Measurements from ENCODE around the gene MED15.
"Not testable (repeated sequence)": the region's sequence is repeated elsewhere in the genome, so short reads cannot be mapped to it uniquely, and the experiment has no call there.

MED15 gene, protein sequence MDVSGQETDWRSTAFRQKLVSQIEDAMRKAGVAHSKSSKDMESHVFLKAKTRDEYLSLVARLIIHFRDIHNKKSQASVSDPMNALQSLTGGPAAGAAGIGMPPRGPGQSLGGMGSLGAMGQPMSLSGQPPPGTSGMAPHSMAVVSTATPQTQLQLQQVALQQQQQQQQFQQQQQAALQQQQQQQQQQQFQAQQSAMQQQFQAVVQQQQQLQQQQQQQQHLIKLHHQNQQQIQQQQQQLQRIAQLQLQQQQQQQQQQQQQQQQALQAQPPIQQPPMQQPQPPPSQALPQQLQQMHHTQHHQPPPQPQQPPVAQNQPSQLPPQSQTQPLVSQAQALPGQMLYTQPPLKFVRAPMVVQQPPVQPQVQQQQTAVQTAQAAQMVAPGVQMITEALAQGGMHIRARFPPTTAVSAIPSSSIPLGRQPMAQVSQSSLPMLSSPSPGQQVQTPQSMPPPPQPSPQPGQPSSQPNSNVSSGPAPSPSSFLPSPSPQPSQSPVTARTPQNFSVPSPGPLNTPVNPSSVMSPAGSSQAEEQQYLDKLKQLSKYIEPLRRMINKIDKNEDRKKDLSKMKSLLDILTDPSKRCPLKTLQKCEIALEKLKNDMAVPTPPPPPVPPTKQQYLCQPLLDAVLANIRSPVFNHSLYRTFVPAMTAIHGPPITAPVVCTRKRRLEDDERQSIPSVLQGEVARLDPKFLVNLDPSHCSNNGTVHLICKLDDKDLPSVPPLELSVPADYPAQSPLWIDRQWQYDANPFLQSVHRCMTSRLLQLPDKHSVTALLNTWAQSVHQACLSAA

DNA sequence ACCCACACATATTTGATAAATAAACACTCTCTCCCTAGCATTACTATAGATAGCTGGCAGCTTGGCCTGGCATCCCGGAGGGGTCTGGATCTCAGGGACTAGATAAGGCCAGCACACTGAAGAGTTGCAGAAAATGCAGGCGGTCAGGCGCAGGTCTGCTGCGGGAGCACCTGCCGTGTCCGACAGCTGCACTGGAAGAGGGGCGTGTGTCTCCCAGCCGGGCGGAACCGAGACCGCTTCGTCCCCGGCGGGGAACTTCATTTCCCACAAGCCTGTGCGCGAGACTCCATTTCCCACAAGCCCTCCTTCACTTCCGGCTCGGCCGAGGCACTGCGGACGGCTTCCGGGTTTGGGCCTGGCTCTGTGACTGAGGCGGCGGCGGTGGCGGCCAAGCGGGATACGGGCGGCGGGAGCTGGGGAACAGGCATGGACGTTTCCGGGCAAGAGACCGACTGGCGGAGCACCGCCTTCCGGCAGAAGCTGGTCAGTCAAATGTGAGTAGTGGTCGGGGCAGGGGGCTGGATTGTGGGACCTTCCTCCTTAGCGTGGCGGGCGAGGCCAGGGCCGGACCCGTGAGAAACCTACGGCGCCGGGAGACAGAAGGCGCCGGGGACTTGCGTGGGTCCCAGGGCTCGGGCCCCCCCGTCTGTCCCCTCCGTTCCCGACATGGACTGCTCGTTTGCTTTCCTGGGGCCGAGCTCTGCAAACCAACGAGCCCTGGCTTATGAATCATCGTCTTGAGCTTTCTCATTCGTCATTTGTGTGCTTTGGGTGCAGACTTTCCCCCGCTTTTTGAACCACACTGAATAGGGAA, at the start of gene MED15:
Gene MED15, plus strand, starts transcription at position 358 of the 814 bp plus-strand sequence. Its CDS starts 69 bp downstream, at position 427.
- in situ Hi-C loops (cut with MboI; ENCODE audit: low sequenced_read_pairs): no loop called here

DNA sequence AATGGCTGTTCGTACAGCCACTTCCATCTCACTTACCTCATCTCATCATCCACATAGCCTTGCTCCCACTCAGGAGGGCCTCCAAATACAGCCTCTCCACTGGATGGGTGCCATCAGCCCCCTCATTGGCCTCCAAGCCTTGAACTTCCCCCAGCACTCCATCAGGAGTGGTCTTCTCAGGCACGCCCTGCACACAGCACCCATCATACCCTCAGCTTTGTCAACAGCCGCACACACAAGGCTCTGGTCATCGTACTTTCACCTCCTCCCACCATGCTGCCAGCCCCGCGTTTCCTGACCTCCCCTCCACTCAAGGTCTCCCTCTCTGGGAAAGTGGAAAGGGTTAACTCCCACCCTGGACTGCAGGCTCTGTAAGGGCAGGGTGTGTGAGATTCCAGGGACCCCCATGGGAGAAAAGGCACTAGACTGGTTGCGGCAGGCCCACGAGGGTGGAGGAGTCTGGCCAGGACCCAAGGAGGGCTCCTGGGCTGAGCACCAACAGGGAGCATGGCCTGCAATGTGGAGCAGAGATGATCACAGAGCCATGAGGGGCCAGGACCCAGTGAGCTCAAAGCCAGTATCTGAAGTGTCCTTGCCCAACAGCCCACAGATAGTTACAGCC, 48.8 kb upstream of the MED15 start:
- in situ Hi-C loops (cut with MboI; ENCODE audit: low sequenced_read_pairs): no loop called here

DNA sequence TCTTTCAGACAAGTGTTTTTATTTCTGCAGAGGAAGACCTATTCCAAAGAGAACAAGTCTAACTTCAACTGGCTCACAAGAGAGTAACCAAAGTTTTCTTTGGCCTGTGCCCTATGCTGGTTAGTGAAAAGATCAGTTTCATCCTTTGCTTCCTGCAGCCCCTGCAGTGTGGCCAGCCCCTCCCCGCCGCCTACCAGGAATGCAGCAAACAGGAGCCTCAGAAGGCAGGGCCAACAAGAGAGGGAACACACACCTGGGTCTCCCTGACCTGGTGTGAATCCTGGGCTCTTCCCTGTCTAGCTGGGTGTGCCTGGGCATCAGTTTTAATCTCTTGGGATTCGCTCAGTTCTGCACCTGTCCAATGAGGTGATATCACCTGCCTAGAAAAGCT, 48.3 kb upstream of the MED15 start:
- in situ Hi-C loops (cut with MboI; ENCODE audit: low sequenced_read_pairs): no loop called here

DNA sequence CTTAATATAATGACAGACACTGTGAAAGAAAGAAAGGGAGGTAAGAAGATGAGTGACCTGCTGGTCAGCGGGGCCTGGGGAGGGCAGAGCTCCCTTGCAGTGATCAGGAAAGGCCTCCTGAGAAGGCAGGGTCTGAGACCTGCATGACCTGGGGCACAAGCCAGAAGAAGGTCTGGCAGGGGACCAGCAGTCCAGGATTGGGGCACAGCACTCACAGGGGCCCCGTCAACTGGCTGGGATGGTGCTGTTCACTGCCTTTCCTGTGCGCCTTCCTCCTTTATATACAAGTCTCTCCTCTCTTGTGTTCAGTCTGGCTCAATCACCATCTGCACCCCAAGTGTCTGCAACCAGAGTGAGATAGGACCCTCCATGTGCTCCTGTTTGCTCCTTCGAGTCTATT, 47.5 kb upstream of the MED15 start:
- in situ Hi-C loops (cut with MboI; ENCODE audit: low sequenced_read_pairs): no loop called here

DNA sequence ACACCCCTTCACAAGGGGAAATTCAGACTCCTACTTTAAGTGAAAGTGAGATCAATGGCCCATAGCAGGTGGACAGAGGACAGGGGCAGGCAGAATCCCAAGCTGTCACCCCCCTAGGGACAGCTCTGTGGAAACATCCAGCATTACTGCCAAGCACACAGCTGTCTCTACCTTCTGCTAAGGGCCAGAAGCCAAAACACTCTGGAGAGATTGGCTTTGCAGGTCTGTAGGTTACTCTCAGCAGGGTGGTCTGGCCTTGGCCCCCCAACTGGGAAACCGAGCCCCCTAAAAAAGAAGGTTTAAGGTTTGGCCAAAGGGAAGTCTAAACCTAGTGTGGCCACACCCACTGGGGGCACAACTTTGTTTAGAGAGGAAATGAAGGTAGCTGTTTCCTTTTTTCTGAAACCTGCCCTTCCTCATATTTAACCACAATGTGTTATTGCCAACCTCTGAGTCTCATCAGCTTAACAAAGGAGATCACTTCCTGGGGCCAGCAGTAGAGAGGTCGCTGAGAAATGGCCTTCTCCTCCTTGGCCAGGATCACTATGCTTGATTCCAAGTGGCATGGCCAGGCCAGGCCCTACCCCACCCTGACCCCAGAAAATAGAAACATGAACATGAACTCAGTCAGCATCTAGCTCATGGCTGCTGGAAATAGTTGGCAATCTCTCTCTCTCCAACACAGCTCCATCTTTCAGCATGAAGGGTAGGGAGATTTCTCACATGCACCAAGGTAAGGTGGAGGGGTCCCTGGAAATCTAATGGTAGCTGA, 43.9 kb upstream of the MED15 start:
- in situ Hi-C loops (cut with MboI; ENCODE audit: low sequenced_read_pairs): no loop called here

DNA sequence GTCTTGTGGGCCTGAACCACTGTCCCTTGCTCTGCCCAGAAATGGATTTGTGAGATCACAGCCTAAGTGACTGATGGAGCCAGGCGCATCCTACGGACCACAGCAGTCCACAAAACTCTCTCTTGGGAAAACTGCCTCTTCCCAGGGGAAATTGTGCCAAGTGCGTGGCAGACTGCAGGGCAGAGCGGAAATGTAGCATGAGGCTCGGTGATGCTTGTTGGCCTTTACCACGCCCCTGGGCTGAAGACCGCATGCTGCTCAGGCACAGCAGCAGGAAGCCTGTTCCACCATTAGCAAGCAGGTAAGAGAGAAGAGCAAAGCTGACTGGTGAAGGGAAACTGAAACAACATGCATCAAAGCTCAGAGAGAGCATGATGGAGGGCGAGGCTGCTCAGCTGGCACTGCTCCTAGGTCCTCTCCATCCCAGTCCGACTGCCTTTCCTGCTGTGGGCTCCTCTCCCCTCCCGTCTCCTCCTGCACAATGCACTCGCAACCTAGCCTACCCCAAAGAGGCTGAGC, 43.3 kb upstream of the MED15 start:
- in situ Hi-C loops (cut with MboI; ENCODE audit: low sequenced_read_pairs): no loop called here

DNA sequence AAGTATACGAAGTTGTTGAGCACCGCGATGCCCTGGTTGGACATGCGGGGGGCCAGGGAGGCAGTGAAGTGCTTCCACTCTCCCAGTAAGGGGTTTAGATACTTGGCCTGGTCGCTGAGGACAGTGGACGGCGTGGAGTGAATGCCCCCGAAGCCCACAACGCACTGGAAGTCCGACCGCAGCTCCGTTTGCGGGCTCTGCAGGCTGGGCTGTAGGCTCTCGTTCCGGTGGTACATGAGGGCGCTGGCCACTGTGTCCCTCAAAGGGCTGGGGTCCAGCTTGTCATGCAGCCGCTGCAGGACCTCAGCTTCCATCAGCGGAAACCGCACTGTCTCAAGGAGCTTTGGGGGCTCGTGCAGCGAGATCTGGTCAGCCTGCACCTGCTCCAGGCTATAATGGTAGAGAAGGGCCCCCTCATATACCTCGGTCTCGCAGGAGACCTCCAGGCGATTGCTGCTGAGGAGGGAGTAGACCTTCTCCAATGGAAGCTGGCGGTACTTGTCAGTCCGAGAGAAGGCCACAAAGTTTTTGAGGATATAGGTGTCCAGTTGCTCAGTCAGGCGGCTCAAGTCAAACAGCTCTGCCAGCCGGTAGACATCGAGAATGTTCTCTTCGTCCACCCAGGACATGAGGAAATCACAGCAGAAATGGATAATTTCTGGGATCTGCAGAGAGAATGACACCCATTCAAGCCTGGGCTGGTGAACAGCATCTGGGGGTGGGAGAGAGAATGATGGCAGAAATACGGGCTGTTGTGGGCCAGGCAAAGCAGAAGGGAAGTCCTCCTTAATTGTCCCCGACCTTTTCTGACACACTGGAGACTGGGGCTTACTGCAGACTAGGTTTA, 42.3 kb upstream of the MED15 start:
- in situ Hi-C loops (cut with MboI; ENCODE audit: low sequenced_read_pairs): no loop called here

DNA sequence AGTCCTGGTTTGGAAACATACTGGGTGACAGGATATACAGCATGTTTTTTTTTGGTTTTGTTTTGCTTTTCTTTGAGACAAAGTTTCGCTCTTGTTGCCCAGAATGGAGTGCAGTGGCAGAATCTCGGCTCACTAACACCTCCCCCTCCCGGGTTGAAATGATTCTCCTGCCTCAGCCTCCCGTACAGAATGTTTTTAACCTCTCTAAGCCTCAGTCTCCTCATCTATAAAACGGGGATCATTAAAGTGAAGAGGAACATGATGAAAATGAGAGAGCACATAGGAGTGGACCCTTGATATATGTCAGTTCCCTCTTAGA, 41.7 kb upstream of the MED15 start:
- in situ Hi-C loops (cut with MboI; ENCODE audit: low sequenced_read_pairs): no loop called here

DNA sequence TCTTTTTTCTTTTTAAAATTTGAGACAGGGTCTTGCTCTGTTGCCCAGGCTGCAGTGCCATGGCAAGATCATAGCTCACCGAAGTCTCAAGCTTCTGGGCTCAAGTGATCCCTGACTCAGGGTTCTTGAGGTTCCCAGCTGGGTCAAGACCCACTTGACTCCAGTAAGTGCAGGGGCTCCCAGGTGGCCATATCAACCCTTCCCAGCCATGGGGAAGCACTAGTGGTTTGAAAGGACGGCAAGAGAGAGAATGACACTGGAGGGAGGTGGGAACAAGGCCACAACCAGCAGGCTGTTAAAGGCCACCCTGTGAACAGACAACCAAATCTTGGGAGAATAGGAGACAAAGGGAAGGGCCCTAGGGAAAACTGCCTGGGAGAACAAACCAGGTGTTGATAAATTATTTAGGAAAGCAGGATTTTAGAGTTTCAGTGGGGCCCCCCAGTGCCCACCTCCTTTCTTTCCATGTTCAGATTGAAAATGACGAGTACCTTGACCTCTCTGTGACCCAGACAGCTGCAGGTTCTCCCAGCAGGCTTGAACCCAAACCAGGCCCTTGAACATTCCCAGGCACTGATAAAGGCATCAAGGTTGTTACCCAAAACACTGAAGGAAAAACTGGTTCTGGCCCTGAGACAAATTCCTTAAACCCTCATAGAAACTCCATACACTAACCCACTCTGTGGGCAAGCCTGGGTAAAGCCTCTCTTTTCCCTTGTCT, 40.6 kb upstream of the MED15 start:
- in situ Hi-C loops (cut with MboI; ENCODE audit: low sequenced_read_pairs): no loop called here

DNA sequence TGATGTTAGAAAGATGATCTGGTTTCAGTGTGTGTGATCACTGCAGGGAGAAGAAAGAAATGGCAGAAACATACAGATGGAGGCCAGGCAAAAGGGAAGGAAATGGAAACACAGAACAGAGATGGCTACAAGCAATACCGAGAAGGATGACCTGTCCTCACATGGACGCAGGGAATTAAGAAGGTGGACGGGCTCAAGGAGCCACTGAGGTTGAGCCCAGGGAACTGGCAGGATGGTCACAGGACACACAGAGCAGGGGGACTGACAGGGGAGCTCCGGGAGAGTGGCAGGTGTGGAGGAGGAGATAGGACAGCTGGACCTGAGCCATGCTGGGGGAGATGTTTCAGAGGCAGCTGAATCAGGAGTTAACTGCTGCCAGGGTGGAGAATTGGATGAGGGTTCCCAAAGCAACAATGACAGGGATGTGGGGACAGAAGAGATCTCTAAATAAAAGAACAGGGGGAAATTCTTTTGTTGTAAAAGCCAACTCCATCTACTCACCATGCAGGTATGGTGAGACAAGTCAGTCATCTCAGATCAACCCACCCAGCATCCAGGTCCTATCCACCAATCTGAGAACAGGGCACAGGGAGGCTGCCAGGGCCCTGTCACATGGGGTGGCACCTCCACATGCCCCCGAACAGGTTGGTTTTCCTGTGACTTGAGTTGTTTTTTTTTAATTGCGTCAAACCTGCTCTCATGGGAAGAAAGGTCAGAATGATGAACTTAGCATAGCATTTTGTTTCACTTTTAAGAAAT, 38.1 kb upstream of the MED15 start:
- in situ Hi-C loops (cut with MboI; ENCODE audit: low sequenced_read_pairs): no loop called here

DNA sequence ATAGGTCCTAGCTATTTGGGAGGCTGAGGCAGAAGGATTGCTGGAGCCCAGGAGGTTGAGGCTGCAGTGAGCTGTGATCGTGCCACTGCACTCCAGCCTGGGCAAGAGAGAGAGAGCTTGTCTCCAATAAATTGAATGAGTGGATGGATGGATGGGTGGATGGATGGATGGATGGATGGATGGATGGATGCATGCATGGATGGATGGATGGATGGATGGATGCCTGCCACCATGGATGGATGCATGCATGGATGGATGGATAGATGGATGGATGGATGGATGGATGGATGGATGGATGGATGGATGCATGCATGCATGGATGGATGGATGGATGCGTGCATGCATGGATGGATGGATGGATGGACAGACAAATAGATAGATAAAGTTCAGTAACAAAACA, 36.9 kb upstream of the MED15 start:
- in situ Hi-C loops (cut with MboI; ENCODE audit: low sequenced_read_pairs): not testable (repeated sequence)

DNA sequence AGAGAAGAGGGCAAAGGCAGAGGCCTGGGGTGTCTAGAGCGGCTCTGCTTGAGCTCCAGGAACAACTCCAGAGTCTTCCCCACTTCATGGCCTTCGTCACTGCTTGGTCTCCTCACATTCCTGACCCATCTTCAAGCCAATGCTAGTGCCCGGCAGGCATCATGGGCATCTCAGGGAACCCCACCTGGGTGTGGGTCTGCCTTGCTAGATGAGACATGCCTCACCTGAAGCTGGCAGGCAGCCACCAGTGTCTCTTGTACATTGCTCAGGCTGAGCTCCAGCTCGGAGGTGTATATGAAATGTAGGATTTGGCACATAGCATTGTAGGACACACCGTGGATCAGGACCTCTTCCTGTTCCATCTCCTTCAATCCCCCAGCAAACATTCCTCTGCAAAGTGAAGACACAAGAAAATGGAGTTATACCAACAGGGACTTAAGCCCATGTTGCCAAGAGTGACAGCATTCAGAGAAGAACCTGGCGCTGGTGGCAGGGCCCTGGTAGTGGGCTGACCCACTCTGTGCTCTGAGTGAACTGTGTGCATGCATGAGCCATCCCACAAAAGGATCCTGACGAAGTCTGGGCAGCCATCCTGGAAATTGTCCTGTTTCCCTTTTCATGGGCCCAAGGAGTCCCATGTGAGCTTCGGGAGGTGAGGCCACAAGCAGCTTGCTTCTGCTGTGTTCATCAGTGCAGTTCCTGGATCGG, 36.1 kb upstream of the MED15 start:
- in situ Hi-C loops (cut with MboI; ENCODE audit: low sequenced_read_pairs): no loop called here

DNA sequence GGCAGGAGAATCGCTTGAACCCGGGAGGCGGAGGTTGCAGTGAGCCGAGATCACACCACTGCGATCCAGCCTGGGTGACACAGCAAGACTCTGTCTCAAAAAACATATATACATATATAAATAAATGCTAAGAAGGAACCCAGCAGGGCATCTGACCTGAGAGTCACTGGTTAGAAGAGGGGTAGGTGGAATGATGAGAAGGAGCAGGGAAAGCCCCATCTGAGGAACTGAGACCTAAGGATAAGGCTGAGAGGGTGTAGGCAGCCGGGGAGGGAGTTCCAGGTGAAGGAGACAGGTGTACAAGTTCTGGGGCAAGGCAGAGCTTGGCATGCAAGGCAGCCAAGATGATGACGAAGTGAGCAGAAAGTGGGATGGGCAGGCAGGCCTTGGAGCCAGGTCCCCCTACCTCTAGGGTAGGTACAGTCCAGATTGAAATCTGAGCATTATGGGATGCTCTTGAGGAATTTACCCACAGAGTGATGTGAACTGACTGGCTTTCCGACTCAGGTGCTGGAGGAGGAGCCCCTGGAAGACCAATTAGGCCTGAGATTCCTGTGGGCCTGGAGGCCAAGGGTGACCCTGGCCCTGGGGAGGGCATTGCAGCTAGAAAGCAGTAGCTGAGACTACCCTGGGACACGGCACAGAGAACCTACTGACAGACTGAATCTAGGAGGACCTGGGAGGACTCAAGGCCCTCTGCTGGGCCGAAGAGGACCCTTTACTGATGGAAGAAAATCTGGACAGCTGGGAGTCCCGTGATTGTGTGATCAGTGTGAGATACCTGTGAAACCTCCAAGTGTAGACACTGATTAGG, 34.6 kb upstream of the MED15 start:
- in situ Hi-C loops (cut with MboI; ENCODE audit: low sequenced_read_pairs): no loop called here

DNA sequence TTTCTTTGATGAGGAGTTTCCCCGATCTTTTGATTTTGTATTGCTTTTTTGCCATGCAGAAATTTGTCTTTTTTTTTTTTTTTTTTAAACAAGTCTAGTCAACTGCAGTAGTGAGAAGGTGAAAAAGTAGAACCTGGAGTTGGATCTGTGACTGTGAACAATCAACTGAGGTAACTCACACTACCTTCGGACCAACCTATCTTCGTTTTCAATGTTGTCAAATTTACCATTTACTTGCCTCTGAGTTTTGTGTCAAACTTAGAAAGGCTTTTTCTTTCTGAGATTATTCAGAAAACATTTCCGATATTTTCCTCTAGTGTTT, 32.3 kb upstream of the MED15 start:
- in situ Hi-C loops (cut with MboI; ENCODE audit: low sequenced_read_pairs): no loop called here

DNA sequence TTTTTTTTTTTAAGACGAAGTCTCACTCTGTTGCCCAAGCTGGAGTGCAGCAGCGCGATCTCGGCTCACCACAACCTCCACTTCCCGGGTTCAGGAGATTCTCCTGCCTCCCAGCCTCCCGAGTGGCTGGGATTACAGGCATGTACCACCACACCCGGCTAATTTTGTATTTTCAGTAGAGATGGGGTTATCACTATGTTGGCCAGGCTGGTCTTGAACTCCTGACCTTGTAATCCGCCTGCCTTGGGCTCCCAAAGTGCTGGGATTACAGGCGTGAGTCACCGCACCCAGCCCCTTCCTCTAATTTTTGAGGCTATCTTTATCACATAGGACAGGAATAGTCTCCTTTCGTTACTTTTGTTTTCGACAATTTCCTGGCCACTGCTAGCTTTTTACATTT, 31.8 kb upstream of the MED15 start:
- in situ Hi-C loops (cut with MboI; ENCODE audit: low sequenced_read_pairs): not testable (repeated sequence)

DNA sequence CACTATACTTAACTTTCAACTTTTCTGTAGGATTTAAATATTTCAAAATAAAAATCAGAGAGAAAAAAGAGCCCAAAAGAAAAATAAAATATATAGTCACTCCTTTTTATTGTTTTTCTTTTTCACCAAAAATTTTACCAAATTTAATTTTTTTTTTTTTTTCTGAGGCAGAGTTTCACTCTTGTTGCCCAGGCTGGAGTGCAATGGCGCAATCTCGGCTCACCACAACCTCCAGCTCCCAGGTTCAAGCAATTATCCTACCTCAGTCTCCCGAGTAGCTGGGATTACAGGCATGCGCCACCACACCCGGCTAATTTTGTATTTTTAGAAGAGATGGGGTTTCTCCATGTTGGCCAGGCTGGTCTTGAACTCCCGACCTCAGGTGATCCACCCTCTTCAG, 29.4 kb upstream of the MED15 start:
- in situ Hi-C loops (cut with MboI; ENCODE audit: low sequenced_read_pairs): not testable (repeated sequence)

Data from HL-60/S4 treated with phorbol 12-myristate 13-acetate at 8.2 ng/mL for 4 days and 3 days (cell line).